ENCODE results near the gene RIMKLB.

Gene RIMKLB

DNA sequence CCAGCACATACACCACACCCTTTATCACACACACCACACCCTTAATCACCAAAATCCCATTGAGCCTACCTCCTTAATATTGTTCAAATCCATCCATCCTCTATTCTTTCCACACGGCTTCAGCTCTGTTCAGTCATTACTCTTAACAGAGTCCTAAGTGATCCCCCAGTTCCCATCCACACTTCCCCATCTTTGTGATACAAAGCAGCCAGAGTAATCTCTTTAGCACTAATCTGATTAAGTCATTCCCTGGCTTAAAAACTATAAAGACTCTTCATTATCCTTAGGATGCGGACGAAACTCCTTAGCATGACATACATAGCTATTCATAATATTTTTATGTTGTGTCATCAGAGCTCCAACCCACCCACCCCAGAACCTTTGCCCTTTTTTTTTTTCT lies 20.4 kb upstream of the RIMKLB start:
- DNase-seq (ENCODE audit: low read depth): no peak
- TF ChIP-seq, protein P1, sequence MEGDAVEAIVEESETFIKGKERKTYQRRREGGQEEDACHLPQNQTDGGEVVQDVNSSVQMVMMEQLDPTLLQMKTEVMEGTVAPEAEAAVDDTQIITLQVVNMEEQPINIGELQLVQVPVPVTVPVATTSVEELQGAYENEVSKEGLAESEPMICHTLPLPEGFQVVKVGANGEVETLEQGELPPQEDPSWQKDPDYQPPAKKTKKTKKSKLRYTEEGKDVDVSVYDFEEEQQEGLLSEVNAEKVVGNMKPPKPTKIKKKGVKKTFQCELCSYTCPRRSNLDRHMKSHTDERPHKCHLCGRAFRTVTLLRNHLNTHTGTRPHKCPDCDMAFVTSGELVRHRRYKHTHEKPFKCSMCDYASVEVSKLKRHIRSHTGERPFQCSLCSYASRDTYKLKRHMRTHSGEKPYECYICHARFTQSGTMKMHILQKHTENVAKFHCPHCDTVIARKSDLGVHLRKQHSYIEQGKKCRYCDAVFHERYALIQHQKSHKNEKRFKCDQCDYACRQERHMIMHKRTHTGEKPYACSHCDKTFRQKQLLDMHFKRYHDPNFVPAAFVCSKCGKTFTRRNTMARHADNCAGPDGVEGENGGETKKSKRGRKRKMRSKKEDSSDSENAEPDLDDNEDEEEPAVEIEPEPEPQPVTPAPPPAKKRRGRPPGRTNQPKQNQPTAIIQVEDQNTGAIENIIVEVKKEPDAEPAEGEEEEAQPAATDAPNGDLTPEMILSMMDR (IDR thresholded peaks at IDR 0.05; ENCODE audit: low read depth, low read length, missing control alignments): no peak
- no peak overlapping the region for H3K4me3 ChIP-seq (ENCODE audit: low read depth, low read length)

DNA sequence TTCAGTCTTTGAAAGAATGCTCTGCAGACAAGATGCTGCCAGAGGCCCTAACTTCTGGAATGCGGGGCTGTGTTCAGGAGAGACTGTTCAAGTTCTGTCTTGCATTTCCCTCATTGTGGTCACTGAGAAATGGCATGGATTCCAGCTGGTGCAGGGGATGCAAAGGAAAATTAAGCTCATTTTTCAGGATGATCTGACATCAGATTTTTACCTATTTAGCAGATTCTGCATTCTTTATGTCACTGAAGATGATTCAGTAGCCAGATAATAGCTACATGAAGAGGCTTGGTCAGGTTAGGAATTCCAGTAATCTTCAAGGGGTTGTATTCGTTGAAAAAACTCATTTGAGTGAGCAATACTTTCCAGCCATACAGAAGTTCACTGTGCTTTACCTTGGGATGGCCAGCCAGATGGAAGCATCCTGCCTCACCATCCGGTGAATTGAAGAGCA lies 19.1 kb upstream of the RIMKLB start:
- DNase-seq (ENCODE audit: low read depth): no peak
- no peak overlapping the region for H3K4me3 ChIP-seq (ENCODE audit: low read depth, low read length)
- TF ChIP-seq, protein P1 (IDR thresholded peaks at IDR 0.05; ENCODE audit: low read depth, low read length, missing control alignments): no peak

DNA sequence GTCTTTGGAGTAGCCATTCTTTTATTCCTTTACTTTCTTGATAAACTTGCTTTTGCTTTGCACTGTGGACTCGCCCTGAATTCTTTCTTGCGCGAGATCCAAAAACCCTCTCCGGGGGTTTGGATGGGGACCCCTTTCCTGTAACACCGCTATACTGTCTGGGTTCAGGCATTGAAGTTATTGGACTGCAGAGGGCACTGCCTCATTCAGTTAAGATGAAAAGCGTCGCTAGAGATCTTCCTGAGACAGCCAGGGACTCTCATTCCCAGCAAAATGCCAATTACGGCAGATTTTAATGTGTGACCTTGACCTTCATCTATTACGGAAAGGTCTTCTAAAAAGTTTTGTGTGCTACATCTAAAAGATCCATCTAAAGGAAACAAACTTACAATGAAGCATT lies 17.3 kb upstream of the RIMKLB start:
- no peak overlapping the region for H3K4me3 ChIP-seq (ENCODE audit: low read depth, low read length)
- no peak for DNase-seq (ENCODE audit: low read depth)
- TF ChIP-seq, protein P1 (IDR thresholded peaks at IDR 0.05; ENCODE audit: low read depth, low read length, missing control alignments): no peak

DNA sequence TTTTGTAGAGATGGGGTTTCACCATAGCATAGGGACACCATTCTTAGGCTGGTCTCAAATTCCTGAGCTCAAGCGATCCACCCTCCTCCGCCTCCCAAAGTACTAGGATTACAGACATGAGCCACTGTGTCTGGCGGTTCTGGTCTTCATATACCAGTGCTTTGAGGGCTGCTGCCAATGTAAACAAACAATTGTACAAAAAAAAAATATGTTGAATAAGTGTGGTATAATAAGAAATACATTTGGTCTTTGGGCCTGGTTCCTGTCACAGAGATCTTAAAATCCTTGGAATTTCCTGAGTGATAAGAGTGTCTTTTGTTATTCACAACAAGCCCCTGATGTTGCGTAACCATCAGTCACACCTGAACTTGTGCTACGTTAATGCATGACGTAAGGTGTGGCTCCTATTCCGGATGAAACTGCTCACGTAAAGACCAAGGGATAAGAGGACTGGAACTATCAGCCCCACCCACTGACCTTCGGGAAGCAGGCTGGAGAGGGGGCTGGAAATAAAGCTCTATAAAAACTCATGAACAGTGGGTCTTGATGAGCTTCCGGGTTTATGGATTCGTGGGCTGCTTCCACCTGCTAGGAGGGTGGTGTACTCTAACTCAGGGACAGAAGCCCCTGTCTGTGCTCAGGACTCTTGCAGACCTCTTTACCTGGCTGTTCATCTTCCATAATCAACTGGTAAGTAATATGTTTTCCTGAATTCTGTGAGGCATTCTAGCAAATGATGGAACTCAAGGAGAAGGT lies 16.5 kb upstream of the RIMKLB start:
- TF ChIP-seq, protein P1 (IDR thresholded peaks at IDR 0.05; ENCODE audit: low read depth, low read length, missing control alignments): no peak
- no peak for DNase-seq (ENCODE audit: low read depth)
- H3K4me3 ChIP-seq (ENCODE audit: low read depth, low read length): no peak overlapping the region

DNA sequence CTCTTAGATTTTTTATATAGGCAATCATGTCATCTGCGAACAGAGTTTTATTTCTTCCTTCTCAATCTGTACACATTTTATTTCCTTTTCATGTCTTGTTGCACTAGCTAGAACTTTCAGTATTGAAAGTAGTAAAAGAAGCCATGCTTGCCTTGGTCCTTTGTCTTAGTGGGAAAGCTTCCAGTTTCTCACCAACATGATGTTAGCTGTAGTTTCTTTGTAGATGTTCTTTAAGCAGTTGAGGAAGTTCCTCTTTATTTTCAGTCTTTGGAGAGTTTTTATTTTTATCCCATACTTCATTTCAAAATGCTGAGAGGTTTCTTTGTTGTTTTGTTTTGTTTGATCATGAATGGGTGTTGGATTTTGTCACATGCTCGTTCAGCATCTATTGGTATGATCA lies 12.7 kb upstream of the RIMKLB start:
- TF ChIP-seq, protein P1 (IDR thresholded peaks at IDR 0.05; ENCODE audit: low read depth, low read length, missing control alignments): no peak
- no peak for DNase-seq (ENCODE audit: low read depth)
- no peak overlapping the region for H3K4me3 ChIP-seq (ENCODE audit: low read depth, low read length)

DNA sequence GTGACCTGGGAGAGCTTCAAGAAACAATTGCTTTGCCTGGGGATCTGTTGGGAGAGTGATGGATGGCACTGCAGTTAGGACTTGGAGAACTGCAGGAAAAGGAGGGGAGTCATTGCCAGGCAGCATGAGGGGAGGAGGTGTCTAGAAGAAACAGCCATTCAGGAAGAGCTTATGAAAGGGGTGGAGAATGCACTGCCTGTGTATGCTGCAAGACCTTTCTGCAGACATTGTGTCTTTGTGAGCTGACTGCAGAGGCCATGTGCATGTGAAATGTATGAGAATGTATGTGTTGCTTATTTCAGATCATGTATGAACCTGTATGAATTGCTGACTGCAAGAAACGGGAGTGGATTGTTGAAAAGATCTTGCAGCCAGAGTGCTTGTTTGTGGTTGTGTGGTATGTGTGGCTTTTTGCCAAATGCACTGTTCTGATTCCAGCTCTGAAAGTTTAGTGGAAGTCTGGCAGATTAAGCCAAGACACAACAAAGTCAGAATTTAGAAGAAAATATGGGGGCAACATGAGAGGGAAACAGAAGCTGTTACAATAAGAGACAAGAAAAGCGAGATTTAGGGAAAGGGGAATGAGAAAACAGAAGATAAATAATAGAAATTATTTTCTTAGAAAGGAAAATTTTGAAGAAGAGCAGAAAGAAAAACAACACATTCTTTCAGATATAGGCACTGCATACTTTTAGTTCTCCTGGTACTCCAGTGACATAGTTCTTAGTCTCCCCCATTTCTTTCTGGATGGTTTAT lies 9.8 kb upstream of the RIMKLB start:
- H3K4me3 ChIP-seq (ENCODE audit: low read depth, low read length): no peak overlapping the region
- no peak for DNase-seq (ENCODE audit: low read depth)
- TF ChIP-seq, protein P1 (IDR thresholded peaks at IDR 0.05; ENCODE audit: low read depth, low read length, missing control alignments): no peak

All from GM12864 (cell line).